Measurements from ENCODE around the gene OVOL1. TPM values are rescaled to one million over a fixed set of nuclear protein-coding genes. Genes with fewer than 3 reads are reported as not detected.
A peak's percentile ranks its signal among the peaks of the same experiment; 100 is the strongest.

The OVOL1 gene
- total and polyA plus RNA-seq, 2 of the 13 experiments (the other 11 are each of a cell fraction or from before 2014, with no cell fraction given), result 0.01 TPM; not detected in 1

- peaks cover 48% of the 10 kb centered on the region for H3K4me1 ChIP-seq (ENCODE audit: insufficient read depth, low read length)
- ChIA-PET CTCF (ENCODE audit: low intra/inter-chr PET ratio, low total read pairs) (no interaction called here), POLR2A (interaction anchor here (1.1 to 1.3 kb wide), 2 partner anchors 11 to 70 kb away, joined by 3 read pairs; partner anchors contain the start of gene CFL1)
- no peaks in the 10 kb centered on the region for H3K79me2 ChIP-seq (ENCODE audit: insufficient read depth, low read length)
- H2AFZ ChIP-seq (ENCODE audit: low read length), result no peak overlapping the region
- H3K27me3 ChIP-seq (ENCODE audit: control insufficient read depth in 1 of 2, insufficient read depth in 2 of 2, low read length in 2 of 2), result peaks cover 28 to 83% of the 10 kb centered on the region in 2 experiments
- in situ Hi-C loops (cut with HindIII; ENCODE audit: extremely low pct_ligation_motif_present, low pct_unique_long_range_greater_than_20kb), result no loop called here
- WGBS (ENCODE audit: low lambda C conversion rate), result 18% methylated on average over 27 of the region's 64 CpGs
- peak overlapping the region in 2 of 3 experiments; percentile 40 to 61; a peak in 3 of 6 replicates for H3K4me3 ChIP-seq (replicated peaks in 1 of 3; ENCODE audit: insufficient read depth in 1 of 3, low read depth in 2 of 3, low read length in 3 of 3)
- no peak overlapping the region for H3K27ac ChIP-seq (ENCODE audit: extremely low read length, insufficient read depth, low read length)
- FAIRE-seq, result no peak
- H3K4me2 ChIP-seq (ENCODE audit: low read depth, low read length), result peak overlapping the region; percentile 71
- no peak for ATAC-seq
- BruUV-seq (replicated peaks), result no TSS peak
- H3K9ac ChIP-seq (ENCODE audit: insufficient read depth, low read depth, low read length), result no peak overlapping the region
- H3K36me3 ChIP-seq (replicated peaks in 1 of 2; ENCODE audit: control insufficient read depth in 1 of 2, insufficient read depth in 2 of 2, low read length in 2 of 2), result no peaks in the 10 kb centered on the region
- DNase-seq (ENCODE audit: low spot score), result no peak
- no peaks in the 10 kb centered on the region for H4K20me1 ChIP-seq (ENCODE audit: insufficient read depth, low read length)
- intact Hi-C loops (cut with micrococcal nuclease; ENCODE audit: unreplicated experiment), result no loop called here
- H3K9me3 ChIP-seq (ENCODE audit: low read length), result no peaks in the 10 kb centered on the region
- TF ChIP-seq ZSCAN22 (CRISPR knock-in tag; IDR thresholded peaks at IDR 0.05) (no peak), ZFP82 (CRISPR knock-in tag; IDR thresholded peaks at IDR 0.05; ENCODE audit: borderline replicate concordance) (no peak), RXRA (CRISPR knock-in tag; IDR thresholded peaks at IDR 0.05) (no peak), MIXL1 (CRISPR knock-in tag; IDR thresholded peaks at IDR 0.05) (0 out of 2 replicates have a peak, but pooled peaks have one; percentile 53), ARID5B (CRISPR knock-in tag; IDR thresholded peaks at IDR 0.05) (no peak), ZNF713 (CRISPR knock-in tag; IDR thresholded peaks at IDR 0.05) (no peak), HOXA7 (CRISPR knock-in tag; IDR thresholded peaks at IDR 0.05) (no peak), EEA1 (CRISPR knock-in tag; IDR thresholded peaks at IDR 0.05; ENCODE audit: borderline replicate concordance) (no peak), ZSCAN9 (CRISPR knock-in tag; IDR thresholded peaks at IDR 0.05; ENCODE audit: borderline replicate concordance) (no peak), ZNF280D (CRISPR knock-in tag; IDR thresholded peaks at IDR 0.05) (no peak), ZNF362 (CRISPR knock-in tag; IDR thresholded peaks at IDR 0.05; ENCODE audit: borderline replicate concordance) (no peak), ZNF235 (CRISPR knock-in tag; IDR thresholded peaks at IDR 0.05; ENCODE audit: borderline replicate concordance) (no peak), ZNF800 (CRISPR knock-in tag; IDR thresholded peaks at IDR 0.05) (no peak)
Measured at GRCh38 chr11:65787649-65788622, 1.1 kb downstream of the OVOL1 start.

All from HepG2 (cell line).